DMS 273 (cell line): Measurements from ENCODE around the gene ABHD16B.
A peak's percentile ranks its signal among the peaks of the same experiment; 100 is the strongest.
"Not testable (repeated sequence)": the region's sequence is repeated elsewhere in the genome, so short reads cannot be mapped to it uniquely, and the experiment has no call there.

ENCODE experiments used
- DNase-seq: peaks from one replicate; lab custom pipeline; 2025; ENCODE audit not compliant: unreplicated experiment; lab: John Stamatoyannopoulos, UW

ABHD16B gene

DNA sequence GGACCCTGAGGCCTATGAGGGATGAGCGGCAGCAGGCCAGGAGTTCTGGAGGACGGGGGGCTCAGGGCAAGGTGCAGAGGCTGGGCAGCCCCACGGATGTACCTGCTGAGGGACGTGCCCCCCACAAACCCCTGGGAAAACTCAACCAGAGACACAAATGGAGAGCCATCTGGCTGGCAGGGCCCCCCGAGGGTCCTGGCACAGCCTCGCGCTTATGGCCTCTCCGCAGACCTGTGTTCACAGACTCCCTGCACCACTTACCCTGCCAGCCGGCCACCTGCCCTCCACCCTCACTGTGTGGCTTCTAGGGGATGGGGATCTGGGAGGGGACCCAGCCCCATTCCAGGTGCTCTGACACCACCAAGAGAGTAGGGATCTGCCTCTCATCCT is 26.8 kb upstream of the ABHD16B start:
- DNase-seq: peak; percentile 83

DNA sequence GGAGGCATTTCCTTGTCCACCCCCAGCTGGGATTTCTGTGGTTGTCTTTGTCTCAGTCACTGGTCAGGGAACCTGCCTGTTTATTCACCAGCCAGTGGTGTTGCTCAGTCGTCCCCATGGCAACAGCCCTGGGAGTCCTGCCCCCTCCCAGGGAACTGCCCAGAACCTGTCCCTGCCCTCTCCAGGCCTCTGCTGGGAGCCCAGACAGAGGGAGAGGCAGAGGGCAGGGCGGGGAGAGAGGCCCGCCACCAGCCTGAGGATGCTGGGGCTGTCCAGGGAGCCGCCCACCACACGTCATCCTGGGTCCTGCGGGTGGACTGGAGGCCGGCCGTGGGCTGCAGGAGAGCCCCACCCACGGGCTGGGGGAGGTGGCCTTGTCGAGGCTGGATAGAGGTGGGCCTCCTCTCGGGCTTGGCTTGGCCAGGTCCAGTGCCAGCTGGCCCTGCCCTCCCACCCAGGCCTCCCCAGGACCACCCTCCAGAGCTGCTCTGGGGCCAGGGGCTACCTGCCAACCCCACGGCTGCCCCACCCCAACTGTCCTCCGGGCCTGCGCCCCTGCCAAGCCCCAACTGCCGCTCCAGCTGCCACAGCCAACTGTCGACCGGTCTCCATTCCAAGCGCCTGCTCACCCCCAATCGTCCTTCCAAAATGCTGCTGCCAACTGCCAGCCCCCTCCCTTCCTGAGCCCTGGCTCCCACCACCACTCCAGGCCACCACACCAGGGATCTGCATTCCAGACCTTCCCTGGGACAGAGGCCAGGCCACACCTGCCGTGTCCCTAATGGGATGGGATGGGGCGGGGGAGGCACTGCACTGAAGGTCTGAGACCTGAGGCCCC is 26.1 kb upstream of the ABHD16B start:
- peak; percentile 100 for DNase-seq

DNA sequence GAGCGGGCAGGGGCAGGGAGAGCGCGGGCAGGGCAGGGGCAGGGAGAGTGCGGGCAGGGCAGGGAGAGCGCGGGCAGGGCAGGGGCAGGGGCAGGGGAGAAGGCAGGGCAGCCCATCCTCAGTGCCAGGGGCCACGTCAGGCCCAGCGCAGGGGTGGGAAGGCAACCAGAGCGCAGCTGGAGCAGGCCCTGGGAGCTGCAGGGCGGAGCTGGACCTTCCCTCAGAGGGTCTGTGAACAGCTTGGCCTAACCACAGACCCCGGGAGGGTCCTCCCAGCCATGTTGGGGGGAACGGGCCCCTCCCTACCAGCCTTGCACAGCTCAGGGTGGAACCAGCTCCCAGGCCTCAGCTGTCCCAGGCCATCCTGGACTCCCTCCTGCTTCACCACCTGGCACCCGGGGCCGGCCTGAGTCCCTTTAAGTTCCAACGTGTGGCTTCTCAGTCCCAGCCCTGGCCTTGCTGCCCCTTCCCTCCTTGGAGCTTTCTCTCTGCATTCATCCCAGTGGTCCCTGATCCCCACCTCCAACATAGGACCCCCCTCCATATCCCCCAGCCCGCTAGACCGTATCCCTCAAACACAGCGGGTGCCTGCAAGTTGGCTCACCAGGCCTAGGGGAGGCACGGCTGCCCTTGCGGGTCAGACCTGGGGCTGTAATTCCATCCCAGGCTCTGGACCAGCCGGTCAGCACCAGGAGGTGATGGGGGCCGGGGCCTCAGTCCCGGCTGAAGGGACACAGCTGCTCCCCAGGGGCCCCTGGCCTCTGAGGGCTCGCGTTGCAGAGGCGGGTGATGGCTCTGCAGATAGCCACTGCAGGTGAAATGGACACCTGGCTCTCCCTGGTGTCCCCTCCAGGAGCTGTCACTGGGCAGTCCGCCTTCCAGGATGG is 24.6 kb upstream of the ABHD16B start:
- DNase-seq: peak; percentile 94

- peak; percentile 32 for DNase-seq
These were observed 23.8 kb upstream of the ABHD16B start for GRCh38 chr20:63837479-63837878.

DNA sequence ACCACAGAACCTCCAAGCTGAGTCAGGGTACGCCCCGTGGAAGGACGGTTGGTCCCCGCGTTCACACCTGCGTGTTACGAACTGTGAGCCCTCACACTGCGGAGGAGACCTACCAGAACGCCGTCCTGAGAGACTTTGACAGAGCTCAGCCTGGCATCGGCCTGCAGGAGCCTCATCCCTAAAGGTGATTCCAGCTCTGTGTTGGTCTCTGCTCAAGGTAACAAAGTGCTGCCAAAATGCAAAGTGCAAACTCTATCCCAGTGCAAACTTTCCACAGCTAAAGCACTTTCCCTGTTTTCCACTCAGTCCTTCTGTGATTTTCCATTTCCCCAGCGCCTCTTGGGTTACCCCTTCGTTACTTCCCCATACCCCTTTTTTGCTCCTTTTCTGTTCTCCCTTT is 21.7 kb upstream of the ABHD16B start:
- no peak for DNase-seq

DNA sequence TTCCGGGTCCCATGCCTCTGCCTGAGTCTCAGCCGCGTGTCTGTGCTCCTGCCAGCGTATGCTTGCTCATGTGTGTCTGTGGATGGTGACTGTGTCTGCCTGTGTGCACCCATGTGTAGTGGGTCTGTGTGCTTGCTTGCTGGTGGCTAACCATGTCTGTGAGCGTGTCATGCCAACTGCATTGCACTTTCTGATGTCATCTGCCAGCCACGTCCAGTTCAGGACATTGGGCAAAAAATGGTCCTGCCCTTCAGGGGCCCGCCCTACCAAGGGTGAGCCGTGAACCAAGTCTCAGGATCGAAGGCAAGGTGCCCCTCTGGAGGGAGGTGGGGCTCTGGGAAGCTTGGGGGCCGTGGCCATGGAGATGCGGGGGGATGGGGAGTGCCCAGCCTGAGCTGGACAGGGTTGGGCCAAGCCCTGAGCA is 20.9 kb upstream of the ABHD16B start:
- no peak for DNase-seq

GRCh38 chr20:63842258-63842657 is 19.0 kb upstream of the ABHD16B start:
- no peak for DNase-seq

DNA sequence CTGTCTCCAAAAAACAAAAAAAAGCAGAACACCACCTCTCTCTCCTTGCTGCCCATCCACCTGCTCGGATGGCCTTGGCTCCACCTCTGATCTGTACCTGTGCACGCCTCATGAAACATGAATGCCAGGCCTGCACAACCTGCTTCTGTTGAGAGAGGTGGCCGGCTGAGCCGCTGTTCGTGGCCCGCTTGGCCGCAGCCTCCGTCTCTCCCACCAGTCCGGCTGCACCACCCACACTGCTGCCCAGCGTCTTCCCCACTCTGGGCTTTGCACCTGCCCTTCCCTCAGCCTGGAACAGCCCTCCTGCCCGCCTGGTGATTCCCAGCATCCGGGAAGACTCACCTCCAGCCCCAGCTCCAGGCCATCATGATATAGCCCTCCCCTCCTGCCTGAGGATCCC is 18.1 kb upstream of the ABHD16B start:
- no peak for DNase-seq

DNA sequence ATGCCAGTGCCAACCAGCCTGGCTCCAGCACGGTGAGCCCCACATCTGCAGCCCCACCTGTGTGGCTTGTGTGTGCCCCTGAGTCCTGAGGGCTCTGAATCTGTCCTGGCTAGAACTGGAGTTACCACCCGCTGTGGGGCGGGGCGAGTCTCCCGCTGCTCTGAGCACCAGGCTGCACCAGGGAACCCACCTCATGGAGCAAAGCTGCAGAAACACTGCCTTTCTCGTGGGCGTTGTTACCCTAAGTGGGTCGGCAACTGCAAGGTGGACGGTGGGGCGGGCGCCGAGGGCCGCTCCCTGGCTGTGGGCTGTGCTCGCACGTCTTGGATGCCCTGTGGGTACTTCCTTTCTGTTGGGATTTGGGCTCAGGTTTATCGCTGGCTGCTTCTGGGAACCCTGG is 17.5 kb upstream of the ABHD16B start:
- DNase-seq: peak; percentile 38

DNA sequence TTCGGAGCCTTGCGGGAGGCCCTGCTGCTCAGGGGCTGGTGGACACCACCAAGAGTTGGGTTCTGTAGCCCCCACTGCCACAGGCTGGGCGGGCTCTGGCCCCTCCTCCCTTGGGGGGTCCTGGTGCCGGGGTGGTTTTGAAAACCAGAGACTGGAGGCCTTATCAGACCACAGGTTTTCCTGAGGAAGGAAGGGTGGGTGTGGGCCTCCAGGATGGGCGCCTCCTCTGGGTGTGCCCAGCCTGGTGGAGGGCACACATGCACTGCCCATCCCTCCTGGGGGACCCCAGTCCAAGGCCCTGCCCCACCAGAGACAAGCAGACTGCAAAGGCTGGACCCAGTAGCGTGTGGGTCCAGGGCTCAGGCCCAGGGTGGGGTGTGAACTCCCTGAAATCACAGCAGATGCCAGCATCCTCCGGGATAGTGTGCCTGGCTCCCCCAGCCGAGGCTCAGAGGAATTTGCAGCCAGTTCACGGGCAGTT is 16.7 kb upstream of the ABHD16B start:
- no peak for DNase-seq

- DNase-seq: peak; percentile 88
These were observed 15.0 kb upstream of the ABHD16B start for GRCh38 chr20:63846128-63846771.

DNA sequence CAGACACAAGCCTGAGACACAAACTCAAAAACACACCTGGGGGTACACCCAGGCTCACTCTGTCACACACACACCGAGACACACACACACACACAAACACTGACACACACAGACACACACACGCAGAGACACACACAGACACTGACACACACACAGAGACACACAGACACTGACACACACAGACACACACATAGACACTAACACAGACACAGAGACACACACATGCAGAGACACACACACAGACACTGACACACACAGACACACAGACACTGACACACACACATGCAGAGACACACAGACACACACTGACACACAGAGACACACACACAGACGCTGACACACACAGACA is 14.4 kb upstream of the ABHD16B start:
- DNase-seq: no peak

- peak; percentile 42 for DNase-seq
These were observed 13.9 kb upstream of the ABHD16B start for GRCh38 chr20:63847237-63848002.

GRCh38 chr20:63848003-63848911 is 13.0 kb upstream of the ABHD16B start:
- peak; percentile 35 for DNase-seq

GRCh38 chr20:63850689-63851547 is 10.4 kb upstream of the ABHD16B start:
- DNase-seq: no peak

- not testable (repeated sequence) for DNase-seq
These were observed 9.8 kb upstream of the ABHD16B start for GRCh38 chr20:63851548-63851943.

DNA sequence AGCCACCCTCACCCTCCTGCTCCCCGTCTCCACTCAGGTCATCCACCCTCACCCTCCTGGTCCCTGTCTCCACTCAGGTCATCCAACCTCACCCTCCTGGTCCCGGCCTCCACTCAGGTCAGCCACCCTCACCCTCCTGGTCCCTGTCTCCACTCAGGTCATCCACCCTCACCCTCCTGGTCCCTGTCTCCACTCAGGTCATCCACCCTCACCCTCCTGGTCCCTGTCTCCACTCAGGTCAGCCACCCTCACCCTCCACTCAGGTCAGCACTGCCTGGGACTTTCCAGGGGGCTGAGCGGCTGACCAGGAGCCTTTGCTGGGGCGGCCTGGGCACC is 7.6 kb upstream of the ABHD16B start:
- not testable (repeated sequence) for DNase-seq

DNA sequence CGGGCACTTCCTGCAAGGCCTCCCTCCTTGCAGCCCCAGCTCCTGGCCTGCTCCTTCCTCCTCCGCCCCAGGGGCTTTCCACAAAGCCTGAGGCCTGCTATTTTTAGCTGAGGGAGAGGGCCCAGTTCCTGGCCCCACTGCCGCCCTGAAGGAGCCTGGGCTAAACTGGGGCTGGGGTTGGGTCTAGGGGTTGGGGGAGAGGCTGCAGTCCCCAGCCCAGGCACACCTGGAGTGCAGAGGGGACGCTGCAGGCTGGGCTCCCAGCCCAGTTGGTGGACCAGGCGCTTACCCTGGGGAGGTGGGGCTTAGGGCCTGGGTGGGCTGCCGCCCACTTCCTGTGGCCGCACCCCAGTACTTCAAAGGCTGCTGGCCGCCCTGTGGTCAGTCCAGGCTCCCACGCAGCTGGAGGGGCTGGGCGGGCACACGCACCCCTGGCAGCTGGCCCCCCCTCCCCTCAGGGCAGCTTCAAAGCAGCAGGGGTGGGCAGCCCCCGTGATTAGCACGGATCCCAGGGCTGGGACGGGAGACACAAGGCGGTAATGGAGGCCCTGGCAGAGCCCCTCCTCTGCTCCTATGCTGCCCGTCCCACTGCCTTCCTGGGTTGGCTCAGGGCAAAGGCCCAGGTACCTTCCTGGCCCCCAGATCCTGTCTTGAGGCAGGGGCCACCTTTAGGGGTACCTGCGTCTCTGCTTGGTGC is 7.1 kb upstream of the ABHD16B start:
- no peak for DNase-seq
